SK-MEL-5 (cell line): ENCODE results near the gene SNRPD2. TPM values are rescaled to one million over a fixed set of nuclear protein-coding genes. Genes with fewer than 3 reads are reported as not detected.
"Not testable (repeated sequence)": the region's sequence is repeated elsewhere in the genome, so short reads cannot be mapped to it uniquely, and the experiment has no call there.

Experiments used
- DNase-seq: peaks from one replicate; pipeline ENCODE4 v3.0.0-alpha.2; 2016; ENCODE audit warnings: low read depth, low spot score
- in situ Hi-C: cut with HindIII; loops from 2 replicates; pipeline ENCODE4 v1.10.0; 2016; ENCODE audit warnings: low sequenced_read_pairs, high pct_unique_total_duplicates, low pct_unique_long_range_greater_than_20kb
- total RNA-seq: library from RNA; depleted of rRNA; stranded (reverse); fragments of >200 nt; shearing (Covaris generic); gene quantifications from 2 replicates; pipeline ENCODE4 v1.2.3, GENCODE V29; 2014

Gene SNRPD2
- total RNA-seq, 1 experiment from 2014 or later = 480 TPM

DNA sequence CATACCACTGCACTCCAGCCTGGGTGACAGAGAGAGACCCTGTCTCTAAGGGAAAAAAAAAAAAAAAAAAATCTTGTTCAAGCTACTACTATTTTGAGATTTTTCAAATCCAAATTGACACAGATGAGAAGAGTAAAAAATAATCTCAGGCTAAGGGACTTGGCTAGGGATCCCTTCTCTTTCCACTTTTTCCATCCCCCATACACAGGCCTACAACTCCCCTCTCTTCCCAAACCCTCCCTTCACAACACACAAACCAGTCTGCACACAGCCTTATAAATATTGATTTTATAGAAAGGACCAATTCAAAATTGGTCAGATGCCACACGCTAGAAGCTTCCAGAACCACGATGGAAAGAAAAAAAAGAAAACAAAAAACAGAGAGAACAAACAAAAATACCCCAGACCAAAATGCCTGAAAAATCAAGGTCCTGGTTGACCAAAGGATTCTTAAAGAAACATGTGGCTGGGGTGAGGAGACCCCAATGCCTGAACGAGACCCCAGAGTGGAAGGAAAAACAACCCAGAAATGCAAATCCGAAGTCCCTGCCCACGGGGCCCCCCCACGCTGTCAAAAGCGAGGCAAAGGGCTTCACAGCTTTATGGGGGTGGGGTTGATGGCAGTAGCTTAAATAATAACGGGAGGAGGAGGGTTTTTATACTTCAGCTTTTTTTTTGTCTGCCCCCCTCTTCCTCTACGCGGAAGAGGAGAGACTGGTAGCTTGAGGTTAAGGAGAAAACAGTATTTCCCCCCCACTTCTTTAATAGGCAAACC, 18.8 kb upstream of the SNRPD2 start:
- no peak for DNase-seq
- in situ Hi-C loops = no loop called here

DNA sequence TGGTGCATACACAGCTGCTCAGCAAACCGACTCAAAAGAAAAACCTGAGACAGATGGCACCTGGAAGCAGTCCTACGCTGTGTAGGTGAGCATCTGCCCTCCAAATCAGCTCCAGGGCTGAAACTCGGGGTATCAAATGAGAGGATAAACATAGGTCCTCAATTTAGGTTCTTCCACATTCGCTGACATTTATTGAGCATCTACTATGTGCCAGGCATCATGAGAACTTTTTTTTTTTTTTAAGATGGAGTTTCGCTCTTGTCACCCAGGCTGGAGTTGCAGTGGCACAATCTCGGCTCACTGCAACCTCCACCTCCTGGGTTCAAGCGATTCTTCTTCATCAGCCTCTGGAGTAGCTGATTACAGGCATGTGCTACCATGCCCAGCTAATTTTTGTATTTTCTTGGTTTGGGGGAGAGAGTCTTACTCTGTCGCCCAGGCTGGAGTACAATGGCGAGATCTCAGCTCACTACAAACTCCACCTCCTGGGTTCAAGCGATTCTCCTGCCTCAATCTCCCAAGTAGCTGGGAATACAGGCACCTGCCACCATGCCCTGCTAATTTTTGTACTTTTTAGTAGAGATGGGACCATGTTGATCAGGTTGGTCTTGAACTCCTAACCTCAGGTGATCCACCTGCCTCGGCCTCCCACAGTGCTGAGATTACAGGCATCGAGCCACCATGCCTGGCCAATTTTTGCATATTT, 14.1 kb upstream of the SNRPD2 start:
- in situ Hi-C loops = no loop called here
- no peak for DNase-seq

DNA sequence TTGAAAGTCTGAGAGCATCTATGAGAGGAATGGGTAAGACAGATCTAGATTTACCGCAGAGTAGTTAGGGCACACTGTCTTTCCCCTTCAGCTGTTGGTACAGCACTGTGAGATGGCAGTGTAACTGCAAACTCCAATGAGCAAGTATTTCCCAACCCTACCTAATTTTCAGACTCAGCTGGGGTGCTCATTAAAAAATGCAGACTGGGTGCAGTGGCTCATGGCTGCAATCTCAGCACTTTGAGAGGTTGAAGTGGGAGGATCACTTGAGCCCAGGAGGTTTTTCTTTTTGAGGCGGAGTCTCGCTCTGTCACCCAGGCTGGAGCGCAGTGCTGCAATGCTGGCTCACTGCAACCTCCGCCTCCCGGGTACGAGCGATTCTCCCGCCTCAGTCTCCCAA, 13.4 kb upstream of the SNRPD2 start:
- no peak for DNase-seq
- in situ Hi-C loops = no loop called here

DNA sequence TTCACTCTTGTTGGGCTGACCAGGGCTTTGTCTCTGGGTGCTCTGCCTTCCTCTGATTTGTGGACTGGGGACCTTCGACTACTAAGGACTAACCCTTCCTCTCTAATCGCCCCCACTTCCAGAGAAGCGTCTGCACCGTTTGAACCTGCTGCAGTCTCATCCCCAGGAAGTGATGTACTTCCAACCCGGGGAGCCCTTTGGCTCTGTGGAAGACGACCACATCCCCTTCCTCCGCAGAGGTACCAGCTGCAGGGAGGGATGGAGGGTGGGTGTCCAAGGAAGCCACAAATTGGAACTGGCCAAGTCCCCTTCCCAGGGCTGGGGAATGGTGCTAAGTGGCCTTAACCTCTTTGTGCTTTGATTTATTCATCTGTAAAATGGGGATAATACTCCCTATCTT, 9.9 kb upstream of the SNRPD2 start:
- in situ Hi-C loops = no loop called here
- no peak for DNase-seq

DNA sequence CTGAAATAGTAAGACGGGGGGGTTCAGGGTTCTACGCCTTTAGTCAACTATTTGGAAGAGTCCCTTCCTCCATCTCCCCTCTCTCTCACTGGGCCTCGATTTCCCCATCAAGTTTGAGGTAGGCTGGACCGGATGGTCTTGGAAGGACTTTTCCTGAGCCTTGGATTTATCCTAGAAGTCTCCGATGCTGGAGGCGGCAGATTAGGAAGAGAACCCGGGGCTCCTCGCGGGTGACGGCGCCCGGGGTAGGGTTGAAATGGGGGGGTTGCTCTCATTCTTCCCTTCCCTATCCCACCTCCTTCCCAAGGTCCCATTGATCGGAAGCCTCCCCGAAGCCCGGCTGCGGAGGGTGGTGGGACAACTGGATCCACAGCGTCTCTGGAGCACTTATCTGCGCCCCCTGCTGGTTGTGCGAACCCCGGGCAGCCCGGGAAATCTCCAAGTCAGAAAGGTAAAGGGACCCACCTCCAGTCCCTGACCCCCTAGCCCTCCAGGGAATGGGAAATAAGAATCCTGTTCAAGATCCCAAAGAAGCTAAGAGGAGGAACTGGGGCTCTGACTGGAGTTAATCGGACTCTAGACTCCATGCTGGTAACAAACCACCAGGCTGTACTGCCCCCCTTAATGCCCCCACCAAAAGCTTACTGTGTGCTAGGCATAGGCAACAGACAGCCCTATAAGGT, 1.5 kb upstream of the SNRPD2 start:
- in situ Hi-C loops = no loop called here
- DNase-seq = peak; percentile 77

DNA sequence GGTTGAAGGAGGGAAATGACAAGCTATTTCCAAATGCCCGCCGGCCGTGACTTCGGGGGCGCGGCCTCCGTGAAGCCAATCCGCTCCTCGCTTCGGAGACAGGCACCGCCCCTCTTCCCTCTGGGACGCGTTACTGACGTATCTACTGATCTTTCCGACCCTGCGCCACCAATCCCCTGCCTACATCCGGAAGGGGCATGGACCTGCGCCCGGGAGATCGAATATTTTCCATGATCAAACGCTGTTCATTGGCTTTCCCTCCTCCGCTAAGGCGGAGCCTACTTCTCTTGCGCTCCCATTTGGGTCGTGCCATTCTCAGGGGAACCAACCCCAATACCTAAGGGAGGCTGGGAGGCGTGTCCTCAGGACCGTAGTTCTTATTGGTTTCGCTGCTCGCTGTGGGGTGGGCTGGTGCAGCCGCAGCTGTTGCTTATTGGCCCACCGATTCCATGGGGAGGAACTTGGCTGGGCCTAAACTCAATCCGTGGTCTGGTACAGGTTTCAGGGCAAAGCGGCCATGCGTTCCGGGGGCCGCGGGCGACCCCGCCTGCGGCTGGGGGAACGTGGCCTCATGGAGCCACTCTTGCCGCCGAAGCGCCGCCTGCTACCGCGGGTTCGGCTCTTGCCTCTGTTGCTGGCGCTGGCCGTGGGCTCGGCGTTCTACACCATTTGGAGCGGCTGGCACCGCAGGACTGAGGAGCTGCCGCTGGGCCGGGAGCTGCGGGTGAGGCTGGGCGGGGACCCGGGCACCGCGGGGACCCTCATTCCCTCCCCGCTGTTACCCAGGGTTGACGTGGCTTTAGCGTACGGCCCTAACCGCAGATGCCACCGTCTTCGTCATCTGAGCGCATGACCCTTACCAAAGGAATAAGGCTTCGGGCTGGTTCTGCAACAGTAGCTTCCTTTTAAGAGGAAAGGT, 693 bp upstream of the SNRPD2 start, which contains the start of gene QPCTL:
TSS of gene QPCTL (plus strand) at position 480 of the 919 bp plus-strand sequence. CDS start at position 518, 38 bp downstream.
- in situ Hi-C loops = no loop called here
- peak; percentile 99 for DNase-seq

DNA sequence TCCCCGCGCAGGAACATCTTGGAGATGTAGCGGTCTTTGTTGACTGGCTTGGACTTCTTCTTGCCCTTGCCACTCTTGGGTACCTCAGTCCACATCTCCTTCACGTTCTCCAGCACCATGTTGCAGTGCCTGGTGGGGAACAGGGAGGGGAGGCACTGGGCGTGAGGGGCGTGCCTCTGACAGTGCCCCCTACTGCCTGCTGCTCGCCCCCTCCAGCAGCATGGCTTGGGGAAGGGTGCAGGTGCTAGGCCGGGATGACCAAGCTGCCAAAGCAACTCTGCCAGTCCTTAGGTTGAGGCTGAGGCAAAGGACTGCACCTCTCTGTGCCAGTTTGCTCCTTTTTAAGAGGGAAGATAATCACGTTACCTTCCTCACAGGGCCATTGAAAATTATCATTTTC, 4.2 kb downstream of the SNRPD2 start:
- in situ Hi-C loops = no loop called here

DNA sequence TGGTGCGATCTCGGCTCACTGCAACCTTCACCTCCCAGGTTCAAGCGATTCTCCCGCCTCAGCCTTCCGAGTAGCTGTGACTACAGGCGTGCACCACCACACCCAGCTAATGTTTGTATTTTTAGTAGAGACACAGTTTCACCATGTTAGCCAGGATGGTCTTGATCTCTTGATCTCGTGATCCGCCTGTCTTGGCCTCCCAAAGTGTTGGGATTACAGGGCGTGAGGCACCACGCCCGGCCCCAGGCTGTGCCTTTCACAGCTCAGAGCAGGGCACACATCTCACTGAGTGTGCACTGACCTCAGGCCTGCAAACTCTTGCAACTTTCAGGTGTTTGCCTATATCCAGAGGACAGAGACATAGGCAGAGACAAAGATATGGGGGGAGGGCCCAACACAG, 6.7 kb downstream of the SNRPD2 start:
- DNase-seq, in situ Hi-C loops: not testable (repeated sequence)

More for the DNA sequence above, 4.2 kb downstream of the SNRPD2 start:
- no peak for DNase-seq

DNA sequence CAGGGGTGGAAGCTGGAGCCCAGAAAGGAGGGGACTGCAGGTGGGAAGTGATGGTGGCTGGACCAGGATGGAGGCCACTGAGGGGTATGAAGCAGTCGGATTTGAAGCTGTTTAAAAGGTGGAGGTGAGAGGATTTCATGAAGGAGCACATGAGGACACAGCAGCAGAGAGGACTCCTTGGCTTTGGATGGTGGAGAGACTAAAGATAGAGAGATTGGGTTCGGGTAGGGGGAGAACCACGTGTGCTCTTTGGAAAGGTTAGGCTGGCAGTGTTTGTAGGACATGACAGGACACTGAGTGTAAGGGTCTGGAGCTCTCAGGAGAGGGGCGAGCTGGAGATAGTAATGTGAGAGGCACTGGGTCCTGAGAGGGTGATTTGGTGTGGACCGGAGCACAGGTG, 8.8 kb downstream of the SNRPD2 start:
- no peak for DNase-seq
- in situ Hi-C loops = no loop called here

DNA sequence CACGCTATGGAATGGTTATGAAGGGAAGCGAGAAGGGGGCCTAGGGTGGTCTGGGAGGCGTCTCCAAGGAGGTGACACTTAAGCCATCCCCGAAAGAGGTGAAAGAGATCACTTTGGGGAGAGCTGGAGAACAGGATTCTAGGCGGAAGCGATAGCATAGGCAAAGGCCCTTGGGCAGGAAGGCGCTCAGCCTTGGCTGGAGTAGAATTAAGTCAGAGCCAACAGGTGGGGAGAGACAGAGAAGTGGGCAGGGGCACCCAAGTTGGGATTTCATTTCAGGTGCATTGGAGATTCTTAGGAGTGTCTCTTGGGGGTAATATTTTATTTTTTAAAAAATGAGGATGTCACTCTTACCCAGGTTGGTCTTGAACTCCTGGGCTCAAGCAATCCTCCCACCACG, 9.6 kb downstream of the SNRPD2 start:
- no peak for DNase-seq
- in situ Hi-C loops = no loop called here

DNA sequence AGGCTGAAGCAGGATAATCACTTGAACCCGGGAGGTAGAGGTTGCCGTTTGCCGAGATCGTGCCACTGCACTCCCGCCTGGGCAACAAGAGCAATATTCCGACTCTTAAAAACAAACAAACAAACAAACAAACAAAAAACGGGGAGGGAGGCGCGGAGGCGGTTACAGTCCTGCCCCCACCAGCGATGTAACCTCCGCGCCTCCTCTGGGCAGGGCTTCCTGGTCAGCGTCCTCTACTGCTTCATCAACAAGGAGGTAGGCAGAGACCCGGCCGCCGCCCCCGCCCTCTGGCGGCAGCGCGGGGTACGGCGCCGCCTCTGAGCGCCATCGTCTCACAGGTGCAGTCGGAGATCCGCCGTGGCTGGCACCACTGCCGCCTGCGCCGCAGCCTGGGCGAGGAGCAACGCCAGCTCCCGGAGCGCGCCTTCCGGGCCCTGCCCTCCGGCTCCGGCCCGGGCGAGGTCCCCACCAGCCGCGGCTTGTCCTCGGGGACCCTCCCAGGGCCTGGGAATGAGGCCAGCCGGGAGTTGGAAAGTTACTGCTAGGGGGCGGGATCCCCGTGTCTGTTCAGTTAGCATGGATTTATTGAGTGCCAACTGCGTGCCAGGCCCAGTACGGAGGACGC, 10.2 kb downstream of the SNRPD2 start:
- in situ Hi-C loops = no loop called here
- peak; percentile 80 for DNase-seq

DNA sequence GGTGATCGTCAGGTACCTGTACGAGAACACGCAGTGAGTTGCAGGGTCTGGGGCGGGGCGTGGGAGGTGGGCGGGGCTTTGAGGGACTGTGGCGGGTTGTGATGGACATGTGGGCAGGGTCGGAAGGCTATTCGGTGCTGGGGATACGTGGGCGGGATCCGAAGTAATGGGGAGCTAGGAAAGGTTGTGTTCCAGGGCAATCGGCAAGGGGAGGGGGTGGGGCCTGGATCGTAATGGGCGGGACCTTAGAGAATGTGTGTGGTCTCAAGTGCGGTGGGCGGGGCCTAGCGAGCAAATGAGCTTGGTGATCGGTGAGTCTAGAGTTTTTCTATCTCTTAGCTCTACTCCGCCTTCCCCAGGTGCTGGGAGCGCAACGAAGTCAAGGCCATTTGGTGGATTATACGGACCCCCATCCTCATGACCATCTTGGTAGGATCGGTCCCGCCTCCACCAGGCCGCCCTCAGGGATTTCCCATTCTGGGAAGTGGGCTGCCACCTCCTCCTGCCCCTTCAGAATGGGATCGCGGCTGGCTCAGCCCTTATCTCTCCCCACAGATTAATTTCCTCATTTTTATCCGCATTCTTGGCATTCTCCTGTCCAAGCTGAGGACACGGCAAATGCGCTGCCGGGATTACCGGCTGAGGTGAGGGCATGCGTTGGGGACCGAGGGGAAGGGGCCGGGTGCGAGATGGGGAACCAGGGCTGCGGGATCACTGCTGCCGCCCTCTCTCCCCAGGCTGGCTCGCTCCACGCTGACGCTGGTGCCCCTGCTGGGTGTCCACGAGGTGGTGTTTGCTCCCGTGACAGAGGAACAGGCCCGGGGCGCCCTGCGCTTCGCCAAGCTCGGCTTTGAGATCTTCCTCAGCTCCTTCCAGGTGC, 14.2 kb downstream of the SNRPD2 start:
- in situ Hi-C loops = no loop called here
- DNase-seq = no peak

DNA sequence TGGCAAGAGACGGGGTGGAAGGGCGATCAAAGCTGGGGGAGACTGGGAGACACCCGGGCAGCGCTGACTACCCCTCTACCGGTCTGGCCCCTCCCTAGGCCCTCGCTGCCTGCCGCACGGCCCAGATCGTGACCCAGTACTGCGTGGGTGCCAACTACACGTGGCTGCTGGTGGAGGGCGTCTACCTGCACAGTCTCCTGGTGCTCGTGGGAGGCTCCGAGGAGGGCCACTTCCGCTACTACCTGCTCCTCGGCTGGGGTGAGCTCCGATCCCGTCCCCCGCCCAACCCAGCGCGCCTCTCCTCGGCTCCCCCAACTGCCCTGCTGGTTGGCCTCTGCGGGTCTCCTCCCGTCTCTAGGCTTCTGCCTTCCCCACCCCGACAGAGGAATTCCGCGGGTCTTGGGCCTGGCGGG, 14.9 kb downstream of the SNRPD2 start:
- in situ Hi-C loops = no loop called here
- DNase-seq = no peak

DNA sequence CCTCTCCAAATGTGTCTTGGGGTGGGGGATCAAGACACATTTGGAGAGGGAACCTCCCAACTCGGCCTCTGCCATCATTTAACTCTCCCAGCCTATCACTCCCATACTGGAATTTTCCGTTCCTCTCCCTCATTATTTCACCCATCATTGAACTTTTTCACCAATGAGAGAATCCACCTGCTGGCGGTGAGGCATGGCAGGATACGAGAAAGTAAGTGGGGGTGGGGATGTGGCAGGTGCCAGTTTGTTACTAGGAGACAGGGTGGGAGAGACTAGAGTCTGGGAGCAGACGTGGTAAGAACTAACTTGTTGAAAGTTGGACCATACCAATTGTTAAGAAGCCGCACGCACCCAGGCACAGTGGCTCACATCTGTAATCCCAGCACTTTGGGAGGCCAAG, 16.8 kb downstream of the SNRPD2 start:
- no peak for DNase-seq
- in situ Hi-C loops = no loop called here

DNA sequence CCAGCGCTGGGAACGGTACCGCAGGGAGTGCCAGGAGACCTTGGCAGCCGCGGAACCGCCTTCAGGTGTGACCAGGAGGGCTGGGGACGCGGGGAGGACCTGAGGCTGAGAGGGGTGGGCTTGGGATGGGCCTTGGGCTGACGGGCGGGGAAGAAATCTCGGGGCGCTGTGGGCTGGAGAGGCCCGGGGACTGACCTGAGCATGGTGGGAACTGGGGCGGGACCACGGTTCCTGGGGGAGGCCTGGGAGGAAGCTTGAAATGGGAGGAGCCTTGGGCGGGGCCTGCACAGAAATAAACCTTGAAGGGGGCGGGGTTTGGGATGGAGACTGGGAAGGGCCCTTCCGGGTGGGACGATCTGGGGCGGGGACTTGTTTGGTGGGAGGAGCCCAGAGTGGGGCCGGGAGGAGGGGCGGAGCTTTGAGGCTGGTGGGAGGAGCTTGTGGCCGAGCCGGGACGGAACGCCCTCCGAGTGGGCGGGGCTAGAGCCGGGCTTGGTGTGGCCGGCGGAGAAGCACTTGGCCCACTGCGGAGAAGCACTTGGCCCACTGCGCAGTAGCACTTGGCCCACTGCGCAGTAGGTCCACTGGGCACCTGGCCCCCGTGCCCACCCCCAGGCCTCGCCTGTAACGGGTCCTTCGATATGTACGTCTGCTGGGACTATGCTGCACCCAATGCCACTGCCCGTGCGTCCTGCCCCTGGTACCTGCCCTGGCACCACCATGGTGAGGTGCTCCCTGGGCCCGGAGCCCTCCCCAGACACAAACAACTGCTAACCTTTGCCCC, 20.9 kb downstream of the SNRPD2 start:
- in situ Hi-C loops = no loop called here
- DNase-seq = peak; percentile 51
